Transverse colon (tissue), 3 donors: ENCODE data around the gene CACNA1I.

Source experiments
- CTCF ChIP-seq, 5 experiments: fragments of 200-600 bp in 3 of 5; fragments of 450-650 bp in 2 of 5; sonication (generic) in 3 of 5; IDR thresholded peaks; 1 replicate in 2 of 5; 2 replicates in 3 of 5; pipeline ENCODE4 v1.5.1; 2016 to 2017; ENCODE audit warnings: antibody characterized with exemption in 5 of 5, inconsistent platforms in 3 of 5, mild to moderate bottlenecking in 2 of 5, moderate library complexity in 1 of 5
- POLR2A ChIP-seq: fragments of 450-650 bp; IDR thresholded peaks from one replicate; pipeline ENCODE4 v1.6.1; 2016; ENCODE audit warnings: antibody characterized with exemption, mild to moderate bottlenecking, moderate library complexity

DNA sequence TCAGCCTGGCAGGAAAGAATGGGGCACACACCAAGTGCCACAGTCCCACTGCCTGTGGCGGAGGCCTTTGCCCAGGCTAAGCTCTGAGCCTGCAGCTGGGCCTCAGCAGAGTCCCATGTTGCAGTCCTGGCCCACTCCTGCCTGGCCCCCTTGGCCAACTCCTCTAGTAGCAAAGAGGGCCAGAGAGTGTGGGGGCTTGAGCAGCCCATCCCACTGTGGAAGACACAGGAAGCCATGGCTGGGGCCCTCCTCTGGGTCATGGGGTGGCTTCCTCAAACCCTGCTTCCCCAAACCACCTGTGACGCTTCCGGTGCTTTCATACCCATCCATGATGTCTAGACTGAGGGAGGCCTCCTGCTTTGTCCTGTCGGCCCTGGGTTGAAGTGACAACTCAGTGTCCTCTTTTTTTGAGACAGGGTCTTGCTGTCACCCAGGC is 43.8 kb upstream of the CACNA1I start:
- no peak for TF ChIP-seq CTCF (IDR thresholded peaks at IDR 0.05)
- no peak for TF ChIP-seq POLR2A
